ENCODE data around the gene CFAP299.

- TF ChIP-seq EZH2 (IDR thresholded peaks at IDR 0.05) (no peak), POLR2AphosphoS5 (IDR thresholded peaks at IDR 0.05; ENCODE audit: low read depth, low read length) (no peak)
Observed at GRCh38 chr4:80646061-80646460, 310.5 kb downstream of the CFAP299 start.

Measured in HCT116 (cell line).